Tibial nerve (tissue), 3 donors: Measurements from ENCODE around the gene MUSK.

ENCODE experiments used
- CTCF ChIP-seq, 5 experiments: fragments of 200-600 bp in 3 of 5; fragments of 450-650 bp in 2 of 5; sonication (generic) in 3 of 5; IDR thresholded peaks; one replicate each; pipeline ENCODE4 v1.5.1; 2016 to 2019; ENCODE audit warnings: antibody characterized with exemption in 5 of 5, mild to moderate bottlenecking in 3 of 5, moderate library complexity in 2 of 5
- POLR2A ChIP-seq, 2 donors: fragments of 450-650 bp; IDR thresholded peaks; one replicate each; pipeline ENCODE4 v1.6.1; 2017; ENCODE audit warnings: antibody characterized with exemption in 2 of 2, mild to moderate bottlenecking in 2 of 2, moderate library complexity in 2 of 2

GRCh38 chr9:110712955-110713354, 44.4 kb downstream of the MUSK start:
- TF ChIP-seq POLR2A (IDR thresholded peaks at IDR 0.05) (no peak), CTCF (IDR thresholded peaks at IDR 0.05) (no peak)
